DMS153 treated with DMSO at 0.1 percent for 48 hours (cell line): ENCODE results near the gene MGAT3.
A peak's percentile ranks its signal among the peaks of the same experiment; 100 is the strongest.

Experiments
- DNase-seq: peaks from one replicate; lab custom pipeline; 2025; ENCODE audit not compliant: unreplicated experiment; lab: John Stamatoyannopoulos, UW

The MGAT3 gene

GRCh38 chr22:39525658-39525975 lies 68.8 kb downstream of the MGAT3 start:
- no peak for DNase-seq

GRCh38 chr22:39526736-39527171 lies 69.9 kb downstream of the MGAT3 start:
- DNase-seq: no peak

GRCh38 chr22:39527481-39527961 lies 70.7 kb downstream of the MGAT3 start:
- DNase-seq: no peak

GRCh38 chr22:39528080-39528661 lies 71.4 kb downstream of the MGAT3 start:
- DNase-seq: peak; percentile 37

- peak; percentile 93 for DNase-seq
These were observed 72.1 kb downstream of the MGAT3 start for GRCh38 chr22:39528681-39529486.

GRCh38 chr22:39529487-39529851 lies 72.7 kb downstream of the MGAT3 start:
- no peak for DNase-seq

- no peak for DNase-seq
These were observed 73.3 kb downstream of the MGAT3 start for GRCh38 chr22:39530116-39530515.

GRCh38 chr22:39530692-39531331 lies 74.0 kb downstream of the MGAT3 start:
- DNase-seq: no peak

- DNase-seq: peak; percentile 99
These were observed 75.6 kb downstream of the MGAT3 start, which contains the start of gene RPS19BP1 for GRCh38 chr22:39532215-39533073. Gene RPS19BP1, minus strand, starts transcription at chr22:39532748. Its CDS starts 10 bp downstream, at chr22:39532738.

GRCh38 chr22:39534092-39534506 lies 77.3 kb downstream of the MGAT3 start:
- DNase-seq: no peak

- peak; percentile 35 for DNase-seq
These were observed 78.0 kb downstream of the MGAT3 start for GRCh38 chr22:39534591-39535356.

- DNase-seq: no peak
These were observed 78.5 kb downstream of the MGAT3 start for GRCh38 chr22:39535357-39535725.

- no peak for DNase-seq
These were observed 79.1 kb downstream of the MGAT3 start for GRCh38 chr22:39535831-39536449.

- no peak for DNase-seq
These were observed 79.9 kb downstream of the MGAT3 start for GRCh38 chr22:39536711-39537110.

- DNase-seq: no peak
These were observed 81.2 kb downstream of the MGAT3 start for GRCh38 chr22:39537975-39538374.
